HAP-1 (cell line): ENCODE results near the gene MET.

ENCODE experiments used
- DNase-seq, 2 experiments: peaks; one replicate each; pipeline ENCODE4 v3.0.0-alpha.2; 2016 to 2020; ENCODE audit warnings: low spot score in 2 of 2
- H3K27me3 ChIP-seq: fragments of 250-450 bp; sonication (Bioruptor Pico); 2 replicates; pipeline ENCODE4 v1.5.1; 2020; ENCODE audit warnings: low read depth, mild to moderate bottlenecking, moderate library complexity
- H3K36me3 ChIP-seq: fragments of 250-450 bp; sonication (Bioruptor Pico); replicated peaks from 2 replicates; pipeline ENCODE4 v1.5.1; 2020; ENCODE audit warnings: mild to moderate bottlenecking
- H3K4me1 ChIP-seq: fragments of 250-450 bp; sonication (Bioruptor Pico); 2 replicates; pipeline ENCODE4 v1.5.1; 2020; ENCODE audit warnings: mild to moderate bottlenecking
- H3K4me3 ChIP-seq: fragments of 250-450 bp; sonication (Bioruptor Pico); 2 replicates; pipeline ENCODE4 v1.5.1; 2020; ENCODE audit warnings: mild to moderate bottlenecking, moderate library complexity
- H3K9me3 ChIP-seq: fragments of 250-450 bp; sonication (Bioruptor Pico); 2 replicates; pipeline ENCODE4 v1.5.1; 2020; ENCODE audit warnings: mild to moderate bottlenecking, moderate library complexity
- in situ Hi-C: fragments of 300-500 bp; cut with MboI; formaldehyde crosslinking; loops from 3 replicates; pipeline ENCODE4 v1.14.3; 2020; ENCODE audit warnings: low sequenced_read_pairs, inconsistent platforms, mixed read lengths

The MET gene

DNA sequence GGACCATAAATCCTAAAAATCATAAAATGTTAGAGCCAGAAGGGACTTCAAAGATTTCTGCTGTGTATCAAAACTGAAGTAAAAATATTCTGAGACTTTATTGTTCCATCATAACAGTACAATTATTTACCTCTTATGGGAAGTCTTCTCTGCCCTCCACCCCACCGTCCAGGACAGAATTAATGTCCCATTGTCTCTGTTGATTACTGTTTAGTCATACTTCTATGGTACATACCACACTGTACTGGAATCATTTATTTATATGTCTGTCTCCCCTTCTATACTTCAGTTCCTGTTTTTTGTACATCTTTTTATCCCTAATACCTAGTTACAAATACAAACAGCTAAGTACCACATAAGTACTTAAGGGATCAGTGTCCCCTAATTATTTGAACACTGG lies 98.9 kb downstream of the MET start:
- Histone ChIP-seq H3K4me1 (peaks cover 2% of the 10 kb centered on the region; the same call in 1 of the 2 replicates), H3K27me3 (no peaks in the 10 kb centered on the region), H3K36me3 (peaks cover 7% of the 10 kb centered on the region; the same call in 1 of the 2 replicates), H3K4me3 (no peak overlapping the region), H3K9me3 (no peaks in the 10 kb centered on the region; the same call in 1 of the 2 replicates)
- in situ Hi-C loops = no loop called here
- DNase-seq = no peak

DNA sequence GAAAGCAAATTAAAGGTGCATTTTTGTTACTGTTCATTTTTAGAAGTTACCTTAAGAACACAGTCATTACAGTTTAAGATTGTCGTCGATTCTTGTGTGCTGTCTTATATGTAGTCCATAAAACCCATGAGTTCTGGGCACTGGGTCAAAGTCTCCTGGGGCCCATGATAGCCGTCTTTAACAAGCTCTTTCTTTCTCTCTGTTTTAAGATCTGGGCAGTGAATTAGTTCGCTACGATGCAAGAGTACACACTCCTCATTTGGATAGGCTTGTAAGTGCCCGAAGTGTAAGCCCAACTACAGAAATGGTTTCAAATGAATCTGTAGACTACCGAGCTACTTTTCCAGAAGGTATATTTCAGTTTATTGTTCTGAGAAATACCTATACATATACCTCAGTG lies 99.6 kb downstream of the MET start:
- Histone ChIP-seq H3K4me3 (no peak overlapping the region), H3K9me3 (no peaks in the 10 kb centered on the region; the same call in 1 of the 2 replicates), H3K36me3 (peaks cover 7% of the 10 kb centered on the region; the same call in 1 of the 2 replicates), H3K27me3 (no peaks in the 10 kb centered on the region), H3K4me1 (peaks cover 2% of the 10 kb centered on the region; the same call in 1 of the 2 replicates)
- DNase-seq = no peak
- in situ Hi-C loops = no loop called here

DNA sequence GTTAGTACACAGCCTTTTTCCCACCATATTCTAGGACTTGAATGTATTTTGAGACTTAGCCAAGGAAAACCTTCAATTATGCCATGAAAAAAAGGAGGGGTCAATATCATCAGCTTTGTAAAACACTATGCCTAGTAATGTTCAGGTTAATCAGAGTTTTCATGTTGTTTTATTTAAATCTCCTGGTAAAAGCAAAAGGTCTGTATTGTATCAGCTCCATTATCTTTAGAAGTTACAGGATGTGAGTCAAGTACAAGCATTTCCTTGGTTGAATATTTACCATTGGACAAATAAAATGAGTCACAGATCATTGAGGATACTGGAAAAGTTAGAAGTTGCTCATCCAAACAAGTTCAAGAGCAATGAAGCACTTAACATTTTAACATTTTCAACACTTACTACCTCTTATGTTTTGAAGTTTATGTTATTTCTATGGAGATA lies 100.4 kb downstream of the MET start:
- peaks cover 2% of the 10 kb centered on the region; the same call in 1 of the 2 replicates for H3K4me1 ChIP-seq
- peaks cover 7% of the 10 kb centered on the region; the same call in 1 of the 2 replicates for H3K36me3 ChIP-seq
- DNase-seq = no peak
- H3K27me3 ChIP-seq = no peaks in the 10 kb centered on the region
- H3K4me3 ChIP-seq = no peak overlapping the region
- H3K9me3 ChIP-seq = no peaks in the 10 kb centered on the region; the same call in 1 of the 2 replicates
- in situ Hi-C loops = no loop called here

DNA sequence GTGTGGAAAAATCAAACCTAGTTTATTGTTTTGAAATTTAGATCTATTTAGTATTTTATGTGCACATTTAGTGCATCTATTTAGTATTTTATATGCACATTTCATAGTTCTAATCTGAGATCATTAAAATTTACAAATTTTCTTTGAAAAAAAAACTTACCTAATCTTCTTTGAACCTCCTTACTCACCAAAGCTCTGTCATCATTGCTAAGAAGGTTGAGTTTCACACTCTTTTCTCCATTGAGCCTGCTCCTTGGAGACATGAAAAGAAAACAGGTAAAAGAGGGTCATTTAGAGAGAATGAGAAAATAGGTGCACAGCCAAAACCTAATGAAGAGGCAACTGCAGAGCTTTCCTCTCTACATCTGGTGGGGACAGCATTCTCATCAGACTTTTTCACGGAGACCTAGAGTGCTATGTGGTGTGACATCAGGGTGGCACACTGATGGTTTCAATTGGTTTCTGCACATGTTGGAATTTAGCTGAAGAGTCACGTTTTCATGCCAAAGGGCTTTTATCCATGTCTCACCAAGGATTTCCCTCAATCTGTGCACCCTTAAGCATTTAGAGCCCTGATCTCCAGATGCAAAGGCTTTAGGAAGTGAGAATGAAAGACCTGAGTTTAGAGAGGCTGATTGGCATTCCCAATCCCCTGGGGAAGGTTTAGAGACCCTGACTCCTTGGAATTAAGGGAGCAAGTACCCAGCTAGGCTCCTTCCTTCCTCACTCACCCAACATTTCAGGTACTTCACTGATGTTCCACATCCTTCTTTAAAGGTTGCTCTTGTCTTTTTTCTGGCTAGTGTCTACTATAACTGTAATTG lies 101.1 kb downstream of the MET start:
- Histone ChIP-seq H3K36me3 (peaks cover 7% of the 10 kb centered on the region; the same call in 1 of the 2 replicates), H3K27me3 (no peaks in the 10 kb centered on the region), H3K4me1 (peaks cover 2% of the 10 kb centered on the region; the same call in 1 of the 2 replicates), H3K9me3 (no peaks in the 10 kb centered on the region; the same call in 1 of the 2 replicates), H3K4me3 (no peak overlapping the region)
- DNase-seq = no peak
- in situ Hi-C loops = no loop called here

DNA sequence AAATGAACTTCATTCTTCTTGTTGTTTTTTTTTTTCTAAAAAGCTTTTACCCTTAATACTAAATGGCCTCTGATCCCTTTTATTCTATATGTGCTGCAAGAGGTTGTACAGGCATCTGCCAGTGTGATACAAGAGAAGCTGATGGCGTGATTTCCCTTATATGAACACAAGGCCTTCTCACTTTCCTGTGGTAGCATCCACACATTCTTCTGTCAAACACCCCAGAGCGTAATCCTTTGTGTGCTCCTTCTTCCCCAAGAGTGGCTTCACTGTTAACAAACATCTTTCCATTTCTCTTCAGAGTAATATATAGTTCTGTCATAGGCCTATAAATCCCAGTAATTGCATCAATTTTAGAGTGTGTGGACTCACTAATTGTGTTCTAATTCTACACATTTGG lies 104.0 kb downstream of the MET start:
- H3K4me1 ChIP-seq = 0 out of 2 replicates have a peak, but pooled peaks cover 2% of the 10 kb centered on the region
- H3K4me3 ChIP-seq = no peak overlapping the region
- DNase-seq = no peak
- in situ Hi-C loops = no loop called here
- no peaks in the 10 kb centered on the region for H3K27me3 ChIP-seq
- H3K9me3 ChIP-seq = no peaks in the 10 kb centered on the region; the same call in 1 of the 2 replicates
- H3K36me3 ChIP-seq = peaks cover 5% of the 10 kb centered on the region; the same call in 1 of the 2 replicates

DNA sequence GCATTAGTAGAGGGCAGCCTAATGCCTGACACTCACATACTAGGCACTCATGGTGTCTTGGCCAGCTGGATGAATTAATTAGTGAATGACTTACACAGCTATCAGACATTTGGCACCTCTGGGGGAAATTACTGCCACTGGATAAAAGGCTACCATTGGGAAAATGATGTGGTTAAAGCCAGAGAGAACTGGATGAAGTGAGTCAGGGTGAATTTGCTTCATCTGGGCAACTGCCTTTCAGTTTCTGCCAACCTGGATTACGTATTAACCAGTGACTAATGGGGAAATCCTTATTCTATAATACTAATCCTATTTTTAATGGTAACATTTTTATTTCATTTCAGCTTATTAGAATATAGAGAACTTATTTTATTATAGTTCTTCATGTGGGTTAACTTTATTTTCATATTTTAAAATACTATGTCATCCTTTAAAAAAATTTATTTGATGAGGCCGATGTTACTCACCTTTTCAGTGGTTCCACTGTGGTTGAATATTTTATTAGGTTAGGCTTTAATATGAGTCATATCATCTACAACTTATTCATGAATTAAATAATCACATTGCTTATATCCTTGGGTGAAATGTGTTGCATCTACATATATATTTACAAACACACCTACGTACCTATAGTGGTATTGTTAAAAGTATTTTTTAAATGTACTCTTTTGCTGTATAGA lies 104.8 kb downstream of the MET start:
- H3K9me3 ChIP-seq = no peaks in the 10 kb centered on the region; the same call in 1 of the 2 replicates
- in situ Hi-C loops = no loop called here
- H3K27me3 ChIP-seq = no peaks in the 10 kb centered on the region
- H3K4me1 ChIP-seq = peaks cover 9% of the 10 kb centered on the region
- no peak for DNase-seq
- H3K36me3 ChIP-seq = peaks cover 5% of the 10 kb centered on the region; the same call in 1 of the 2 replicates
- no peak overlapping the region for H3K4me3 ChIP-seq

DNA sequence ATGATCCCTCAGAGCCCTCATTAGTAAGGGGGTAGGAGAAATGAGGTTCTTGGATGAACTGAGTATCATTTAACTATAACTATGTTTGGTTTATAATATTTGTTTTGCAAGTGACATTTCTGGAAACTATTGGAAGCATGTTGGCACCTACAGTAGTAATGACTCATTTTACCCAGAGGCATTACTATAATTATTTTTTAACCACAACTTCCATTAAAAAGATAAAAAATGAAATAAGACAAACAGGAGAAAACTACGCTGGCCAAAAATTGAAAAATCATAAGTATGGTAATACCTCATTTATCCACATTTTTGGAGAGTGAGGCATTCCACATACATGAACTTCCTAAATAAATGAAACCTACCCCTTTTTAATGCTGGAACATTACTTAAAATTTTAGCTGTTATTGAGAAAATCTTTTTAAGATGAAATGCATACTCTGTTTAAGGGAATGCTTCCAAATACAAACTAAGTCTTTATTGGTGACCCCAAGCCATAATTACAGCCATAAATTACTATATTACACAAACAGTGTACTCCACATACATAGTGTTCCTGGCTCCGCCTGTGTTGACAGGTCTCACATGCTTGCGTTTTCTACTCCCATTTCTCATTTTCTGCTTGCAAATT lies 105.8 kb downstream of the MET start:
- H3K36me3 ChIP-seq = no peaks in the 10 kb centered on the region; the same call in 1 of the 2 replicates
- H3K9me3 ChIP-seq = no peaks in the 10 kb centered on the region; the same call in 1 of the 2 replicates
- H3K27me3 ChIP-seq = no peaks in the 10 kb centered on the region
- in situ Hi-C loops = no loop called here
- H3K4me3 ChIP-seq = no peak overlapping the region
- no peak for DNase-seq
- H3K4me1 ChIP-seq = peaks cover 16% of the 10 kb centered on the region

DNA sequence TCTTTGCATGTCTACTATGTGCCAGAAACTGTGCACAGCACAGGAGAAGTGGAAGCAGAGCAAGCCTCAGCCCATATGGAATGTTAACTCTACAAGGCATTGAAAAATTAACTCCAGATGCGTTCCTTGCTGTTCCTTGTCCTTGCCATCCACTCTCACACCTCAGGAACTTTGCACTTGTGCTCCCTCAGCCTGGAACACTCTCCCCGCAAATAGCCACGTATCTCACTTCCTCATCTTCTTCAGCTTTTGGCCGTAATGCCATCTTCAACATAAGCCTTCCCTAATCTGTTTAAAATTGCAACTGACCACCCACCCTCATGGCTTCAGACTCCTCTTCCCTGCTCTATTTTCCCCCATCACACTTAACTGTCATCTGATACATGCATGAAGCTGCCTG lies 107.2 kb downstream of the MET start:
- Histone ChIP-seq H3K4me1 (peaks cover 18% of the 10 kb centered on the region), H3K27me3 (no peaks in the 10 kb centered on the region), H3K36me3 (no peaks in the 10 kb centered on the region), H3K9me3 (no peaks in the 10 kb centered on the region; the same call in 1 of the 2 replicates), H3K4me3 (no peak overlapping the region)
- DNase-seq = no peak
- in situ Hi-C loops = no loop called here

DNA sequence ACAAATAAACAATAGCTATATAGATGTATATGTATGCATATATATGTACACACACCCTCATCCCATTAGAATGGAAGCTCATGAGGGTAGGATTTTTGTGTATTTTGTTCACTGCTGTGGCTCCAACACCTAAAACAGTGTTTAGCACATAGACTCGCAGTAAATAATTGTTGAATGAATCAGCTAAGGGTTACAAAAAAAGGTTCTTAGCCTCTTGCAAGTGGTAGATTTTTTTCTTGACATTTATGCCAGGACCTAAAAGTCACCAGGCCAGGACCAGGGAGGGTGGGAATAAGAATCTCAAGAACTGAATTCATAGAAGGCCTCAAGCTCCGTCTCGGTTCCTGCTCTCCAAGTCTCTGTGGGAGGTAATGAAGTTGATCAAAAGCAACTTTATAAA lies 107.9 kb downstream of the MET start:
- Histone ChIP-seq H3K9me3 (no peaks in the 10 kb centered on the region; the same call in 1 of the 2 replicates), H3K27me3 (no peaks in the 10 kb centered on the region), H3K4me3 (no peak overlapping the region), H3K36me3 (no peaks in the 10 kb centered on the region), H3K4me1 (peaks cover 18% of the 10 kb centered on the region)
- DNase-seq = no peak
- in situ Hi-C loops = no loop called here

DNA sequence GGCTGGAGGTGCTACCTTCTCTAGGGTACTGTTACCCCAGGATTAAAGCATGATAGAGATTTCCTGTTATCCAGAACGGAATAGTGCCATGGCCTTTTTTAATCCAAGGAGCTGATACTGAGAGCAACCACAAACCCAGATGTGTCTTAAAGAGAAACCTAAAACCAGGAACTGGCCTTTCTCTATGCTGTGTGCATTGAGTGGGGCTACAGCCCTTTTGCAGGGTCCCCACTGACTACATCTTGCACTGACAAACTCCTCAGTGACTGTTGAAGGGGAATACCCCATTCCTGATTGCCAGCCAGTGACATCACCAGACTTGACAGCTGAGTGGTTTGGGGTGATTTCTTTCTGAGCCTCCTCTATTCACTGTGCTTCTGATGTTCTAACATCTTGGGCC lies 108.5 kb downstream of the MET start:
- in situ Hi-C loops = no loop called here
- no peak for DNase-seq
- Histone ChIP-seq H3K4me1 (peaks cover 18% of the 10 kb centered on the region), H3K27me3 (no peaks in the 10 kb centered on the region), H3K4me3 (no peak overlapping the region), H3K9me3 (no peaks in the 10 kb centered on the region), H3K36me3 (no peaks in the 10 kb centered on the region)

DNA sequence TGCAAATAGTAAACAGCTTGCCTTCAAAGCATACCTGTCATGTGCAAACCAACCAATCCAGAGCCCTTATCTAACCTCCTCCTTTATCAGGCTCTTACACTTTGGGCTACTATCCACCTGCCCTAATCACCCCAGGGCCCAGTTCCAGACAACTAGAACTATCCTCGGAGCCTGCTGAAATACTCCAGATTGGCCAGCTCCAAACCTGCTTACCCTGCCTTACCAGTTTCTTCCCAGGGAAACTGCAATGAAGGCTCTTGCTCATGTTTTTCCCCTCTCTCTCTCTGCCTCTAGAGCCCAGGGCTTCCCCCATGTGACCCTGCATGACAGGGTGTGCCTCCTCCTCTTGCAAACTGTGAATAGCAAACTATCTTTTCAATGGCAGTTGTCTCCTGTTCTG lies 109.0 kb downstream of the MET start:
- no peaks in the 10 kb centered on the region for H3K36me3 ChIP-seq
- H3K4me3 ChIP-seq = no peak overlapping the region
- DNase-seq = no peak
- H3K9me3 ChIP-seq = no peaks in the 10 kb centered on the region
- peaks cover 18% of the 10 kb centered on the region for H3K4me1 ChIP-seq
- no peaks in the 10 kb centered on the region for H3K27me3 ChIP-seq
- in situ Hi-C loops = no loop called here

DNA sequence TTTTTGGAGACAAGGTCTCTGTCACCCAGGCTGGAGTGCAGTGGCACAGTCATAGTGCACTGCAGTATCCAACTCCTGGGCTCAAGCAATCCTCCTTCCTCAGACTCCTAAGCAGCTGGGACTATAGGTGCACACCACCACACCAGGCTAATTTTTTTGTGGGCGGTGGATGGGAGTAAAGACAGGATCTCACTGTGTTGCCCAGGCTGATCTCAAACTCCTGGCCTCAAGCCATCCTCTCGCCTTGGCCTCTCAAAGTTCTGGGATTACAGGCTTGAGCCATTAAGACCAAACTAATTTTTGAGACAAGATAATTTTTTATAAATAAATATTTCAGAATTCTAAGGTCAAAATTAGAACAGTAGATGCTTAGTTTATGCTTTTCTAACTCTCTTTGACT lies 109.6 kb downstream of the MET start:
- H3K9me3 ChIP-seq = no peaks in the 10 kb centered on the region
- no peak overlapping the region for H3K4me3 ChIP-seq
- no peak for DNase-seq
- no peaks in the 10 kb centered on the region for H3K36me3 ChIP-seq
- peaks cover 18% of the 10 kb centered on the region for H3K4me1 ChIP-seq
- no peaks in the 10 kb centered on the region for H3K27me3 ChIP-seq
- in situ Hi-C loops = no loop called here

DNA sequence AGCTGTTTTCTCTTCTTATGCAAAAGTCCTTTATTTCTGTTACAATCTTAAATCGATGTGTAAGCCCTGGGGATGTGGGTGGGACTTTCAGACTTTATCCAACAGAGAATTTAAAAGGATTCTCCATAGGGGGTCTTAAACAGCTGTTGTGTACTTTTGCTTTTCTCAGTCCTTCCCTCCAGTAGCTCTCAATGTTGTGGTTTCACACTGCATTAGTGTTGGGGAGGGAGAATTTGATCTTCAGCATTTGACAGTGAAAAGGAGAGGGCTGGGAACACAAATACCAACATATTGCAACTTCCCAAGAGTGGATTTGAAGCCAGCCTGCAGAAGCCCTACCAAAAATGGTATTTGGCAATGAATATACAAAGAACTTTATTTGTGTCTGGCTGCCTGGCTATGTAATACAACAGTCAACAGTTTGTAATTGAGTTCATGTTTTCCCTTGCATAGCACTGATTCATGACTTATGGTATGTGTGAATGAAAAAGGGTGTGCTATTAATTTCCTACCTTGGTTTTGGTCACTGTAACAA lies 110.2 kb downstream of the MET start:
- Histone ChIP-seq H3K9me3 (no peaks in the 10 kb centered on the region), H3K27me3 (no peaks in the 10 kb centered on the region), H3K36me3 (no peaks in the 10 kb centered on the region), H3K4me3 (no peak overlapping the region), H3K4me1 (peaks cover 18% of the 10 kb centered on the region)
- DNase-seq = peak; percentile 83 to 99
- in situ Hi-C loops = no loop called here
